Thoracic aorta (tissue), 2 donors: ENCODE measurements around the gene IPCEF1. TPM values are rescaled to one million over a fixed set of nuclear protein-coding genes. Genes with fewer than 3 reads are reported as not detected.
A peak's percentile ranks its signal among the peaks of the same experiment; 100 is the strongest.

ENCODE experiments used
- ATAC-seq: fragments of 150-250 bp; one replicate; pipeline ENCODE4 v1.8.0; 2017; ENCODE audit warnings: low read depth; ENCODE audit not compliant: insufficient number of reproducible peaks, low FRiP score
- DNase-seq: peaks from one replicate; pipeline ENCODE4 v3.0.0-alpha.2; 2020; ENCODE audit warnings: low spot score
- H3K27ac ChIP-seq, 2 donors: fragments of 200-600 bp; sonication (generic); 1 replicate in 1 of 2; 2 replicates in 1 of 2; pipeline ENCODE4 v1.5.1; 2016; ENCODE audit warnings: mild to moderate bottlenecking in 2 of 2, moderate library complexity in 2 of 2
- H3K27me3 ChIP-seq: fragments of 200-600 bp; sonication (generic); replicated peaks from 2 replicates; pipeline ENCODE4 v1.6.0; 2016; ENCODE audit warnings: mild to moderate bottlenecking; ENCODE audit not compliant: insufficient read depth
- H3K36me3 ChIP-seq: fragments of 200-600 bp; sonication (generic); one replicate; pipeline ENCODE4 v1.5.1; 2016
- H3K4me1 ChIP-seq, 2 donors: fragments of 200-600 bp; sonication (generic); 1 replicate in 1 of 2; 2 replicates in 1 of 2; pipeline versions ENCODE4 v1.5.1 to v1.6.0; 2016; ENCODE audit warnings: low read depth in 2 of 2, mild to moderate bottlenecking in 1 of 2; ENCODE audit not compliant: control insufficient read depth in 1 of 2
- H3K4me3 ChIP-seq: fragments of 200-600 bp; sonication (generic); 2 replicates; pipeline ENCODE4 v1.5.1; 2016; ENCODE audit warnings: mild to moderate bottlenecking
- H3K9me3 ChIP-seq: fragments of 200-600 bp; sonication (generic); 2 replicates; pipeline ENCODE4 v1.5.1; 2016
- CTCF ChIP-seq: fragments of 200-600 bp; sonication (generic); IDR thresholded peaks from one replicate; pipeline ENCODE4 v1.5.1; 2019; ENCODE audit warnings: antibody characterized with exemption
- total RNA-seq, 2 donors: library from RNA; depleted of rRNA; stranded (reverse); fragments of >200 nt; gene quantifications; one replicate each; pipeline versions ENCODE4 v1.1.0 to v1.2.3, GENCODE V29; 2016

IPCEF1 gene
- total RNA-seq, 2 donors from 2014 or later, result 2.8 to 3.8 TPM

- ATAC-seq (no peak), DNase-seq (no peak)
- Histone ChIP-seq H3K27me3 (no peaks in the 10 kb centered on the region), H3K9me3 (no peaks in the 10 kb centered on the region), H3K27ac (no peak overlapping the region), H3K4me1 (peaks cover 7 to 20% of the 10 kb centered on the region in 2 donors), H3K36me3 (no peaks in the 10 kb centered on the region), H3K4me3 (peak overlapping the region; percentile 6)
- TF ChIP-seq CTCF, result no peak
Observed at GRCh38 chr6:154298297-154298696, 58.3 kb downstream of the IPCEF1 start.

- Histone ChIP-seq H3K4me1 (peaks cover 7 to 20% of the 10 kb centered on the region in 2 donors), H3K27ac (peak overlapping the region in 1 of 2 donors; percentile 21), H3K9me3 (no peaks in the 10 kb centered on the region), H3K27me3 (no peaks in the 10 kb centered on the region), H3K36me3 (no peaks in the 10 kb centered on the region), H3K4me3 (no peak overlapping the region)
- DNase-seq (no peak), ATAC-seq (no peak)
- TF ChIP-seq CTCF, result no peak
Observed at GRCh38 chr6:154297721-154298120, 58.9 kb downstream of the IPCEF1 start.

- H3K36me3 ChIP-seq, result no peaks in the 10 kb centered on the region
- no peak for TF ChIP-seq CTCF
- H3K4me3 ChIP-seq, result no peak overlapping the region
- H3K27ac ChIP-seq, result no peak overlapping the region
- H3K4me1 ChIP-seq, result peaks cover 7 to 20% of the 10 kb centered on the region in 2 donors
- ATAC-seq, result no peak
- no peaks in the 10 kb centered on the region for H3K27me3 ChIP-seq
- H3K9me3 ChIP-seq, result no peaks in the 10 kb centered on the region
- no peak for DNase-seq
Observed at GRCh38 chr6:154297210-154297609, 59.4 kb downstream of the IPCEF1 start.

GRCh38 chr6:154295733-154296132 is 60.9 kb downstream of the IPCEF1 start:
- no peaks in the 10 kb centered on the region for H3K9me3 ChIP-seq
- no peaks in the 10 kb centered on the region for H3K27me3 ChIP-seq
- no peak for TF ChIP-seq CTCF
- H3K4me3 ChIP-seq, result no peak overlapping the region
- H3K36me3 ChIP-seq, result no peaks in the 10 kb centered on the region
- H3K27ac ChIP-seq, result no peak overlapping the region
- no peak for DNase-seq
- ATAC-seq, result no peak
- peaks cover 7 to 20% of the 10 kb centered on the region in 2 donors for H3K4me1 ChIP-seq

GRCh38 chr6:154292855-154293519 is 63.6 kb downstream of the IPCEF1 start:
- DNase-seq, result no peak
- Histone ChIP-seq H3K4me3 (no peak overlapping the region), H3K9me3 (no peaks in the 10 kb centered on the region), H3K27me3 (no peaks in the 10 kb centered on the region), H3K36me3 (no peaks in the 10 kb centered on the region), H3K4me1 (peaks cover 7 to 13% of the 10 kb centered on the region in 2 donors), H3K27ac (no peak overlapping the region)
- ATAC-seq, result no peak
- no peak for TF ChIP-seq CTCF
